Inflammatory macrophage treated with lipopolysaccharide for 4 hours (primary cell): Measurements from ENCODE around the gene FCN3.

ENCODE experiments used
- DNase-seq: peaks from one replicate; pipeline ENCODE4 v3.0.0-alpha.2; 2020

The FCN3 gene

DNA sequence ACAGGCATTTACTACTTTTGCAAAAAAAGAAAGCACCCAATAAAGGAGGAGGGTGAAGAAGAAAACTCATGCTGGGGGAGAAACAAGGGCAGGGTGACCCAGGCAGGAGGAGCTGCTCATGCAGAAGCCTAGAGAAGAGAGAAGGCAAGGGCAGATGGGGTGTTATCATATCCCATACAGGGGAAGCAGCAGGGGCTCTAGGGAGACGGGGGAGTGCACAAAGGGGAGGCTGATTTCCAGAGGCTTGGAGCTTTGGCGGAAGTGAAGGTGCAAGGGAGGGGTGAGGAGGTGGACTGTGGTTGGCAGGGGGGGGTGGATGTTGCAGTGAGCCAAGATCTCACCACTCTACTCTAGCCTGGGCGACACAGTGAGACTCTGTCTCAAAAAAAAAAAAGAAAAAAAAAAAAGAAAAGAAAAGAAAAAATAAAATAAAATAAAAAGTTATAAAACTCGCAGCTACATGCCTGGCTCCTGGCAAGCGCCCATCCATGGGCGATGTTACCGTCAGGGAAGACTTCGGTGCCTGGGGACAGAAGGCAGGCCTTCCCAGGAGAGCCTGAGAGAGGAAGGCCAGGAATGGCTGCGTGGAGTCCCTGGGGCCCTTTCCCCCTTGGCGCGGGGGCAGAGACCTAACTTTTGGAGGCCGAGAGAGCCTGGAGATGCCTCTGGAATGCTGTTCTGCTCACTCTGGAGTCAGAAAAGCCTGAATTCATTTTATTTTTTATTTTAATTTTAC is 3.3 kb upstream of the FCN3 start:
- DNase-seq, result no peak

DNA sequence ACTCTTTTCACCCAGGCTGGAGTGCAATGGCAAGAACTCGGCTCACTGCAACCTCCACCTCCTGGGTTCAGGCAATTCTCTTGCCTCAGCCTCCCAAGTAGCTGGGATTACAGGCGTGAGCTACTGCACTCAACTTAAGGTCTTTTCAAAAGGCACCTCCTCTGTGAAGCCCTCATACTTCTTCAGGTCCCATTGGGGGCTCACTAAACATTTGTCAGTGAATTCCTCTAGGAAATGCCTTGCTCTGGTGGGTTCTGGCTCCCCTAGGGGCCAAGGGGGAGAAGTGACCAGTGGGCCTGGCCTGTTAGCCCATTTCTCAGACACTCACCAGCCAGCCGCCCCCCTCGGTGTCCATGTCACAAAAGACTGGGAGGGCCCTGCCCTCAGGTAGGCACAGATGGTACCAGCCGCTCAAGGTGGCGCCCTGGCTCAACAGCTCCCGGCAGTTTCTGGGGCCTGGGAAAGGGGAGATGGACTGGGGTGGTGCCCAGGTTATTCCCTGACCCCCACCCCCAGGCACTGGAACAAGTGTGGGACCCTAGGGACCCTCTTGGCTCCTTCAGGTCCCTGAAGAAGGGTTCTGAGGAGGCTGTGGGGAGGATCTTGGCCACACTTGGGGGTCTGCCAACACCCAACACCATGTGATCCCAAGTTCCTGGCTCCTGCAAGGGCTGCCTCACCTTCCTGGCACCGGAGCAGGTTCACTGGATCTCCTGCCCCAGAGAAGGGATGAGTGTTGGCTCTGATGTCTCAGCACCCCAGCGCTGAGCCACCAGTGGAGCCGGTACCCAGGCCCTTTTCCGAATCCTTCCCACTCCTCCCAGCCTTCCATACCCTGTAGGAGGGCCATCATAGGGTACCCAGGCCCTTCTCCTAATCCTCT is 1.6 kb downstream of the FCN3 start:
- DNase-seq, result no peak

DNA sequence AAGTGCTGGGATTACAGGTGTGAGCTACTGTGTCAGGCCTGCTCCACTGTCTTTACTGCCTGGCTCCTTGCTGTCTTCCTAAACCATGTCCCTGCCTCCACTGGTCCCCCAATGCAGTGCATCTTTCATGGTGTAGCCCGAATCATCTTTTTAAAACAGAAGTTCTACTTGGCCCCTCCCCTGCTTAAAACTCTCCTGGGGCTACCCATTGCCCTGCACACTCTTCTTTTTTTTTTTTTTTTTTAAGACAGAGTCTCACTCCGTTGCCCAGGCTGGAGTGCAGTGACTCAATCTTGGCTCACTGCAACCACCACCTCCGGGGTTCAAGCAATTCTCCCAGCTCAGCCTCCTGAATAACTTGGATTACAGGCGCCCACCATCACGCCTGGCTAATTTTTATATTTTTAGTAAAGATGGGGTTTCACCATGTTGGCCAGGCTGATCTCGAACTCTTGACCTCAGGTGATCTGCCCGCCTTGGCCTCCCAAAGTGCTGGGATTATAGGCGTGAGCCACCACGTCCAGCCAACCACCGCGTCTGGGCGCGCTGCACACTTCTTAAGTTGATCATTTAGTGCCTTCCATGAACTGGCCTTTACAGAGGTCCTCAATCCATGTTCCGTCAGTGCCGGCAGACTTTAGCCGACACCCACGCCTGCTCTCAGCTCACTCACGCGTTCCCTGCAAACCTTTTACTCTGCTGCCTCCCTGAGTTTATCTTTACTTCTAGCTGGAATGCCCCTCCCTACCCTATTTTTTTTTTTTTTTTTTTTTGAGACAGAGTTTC is 2.4 kb downstream of the FCN3 start:
- no peak for DNase-seq

DNA sequence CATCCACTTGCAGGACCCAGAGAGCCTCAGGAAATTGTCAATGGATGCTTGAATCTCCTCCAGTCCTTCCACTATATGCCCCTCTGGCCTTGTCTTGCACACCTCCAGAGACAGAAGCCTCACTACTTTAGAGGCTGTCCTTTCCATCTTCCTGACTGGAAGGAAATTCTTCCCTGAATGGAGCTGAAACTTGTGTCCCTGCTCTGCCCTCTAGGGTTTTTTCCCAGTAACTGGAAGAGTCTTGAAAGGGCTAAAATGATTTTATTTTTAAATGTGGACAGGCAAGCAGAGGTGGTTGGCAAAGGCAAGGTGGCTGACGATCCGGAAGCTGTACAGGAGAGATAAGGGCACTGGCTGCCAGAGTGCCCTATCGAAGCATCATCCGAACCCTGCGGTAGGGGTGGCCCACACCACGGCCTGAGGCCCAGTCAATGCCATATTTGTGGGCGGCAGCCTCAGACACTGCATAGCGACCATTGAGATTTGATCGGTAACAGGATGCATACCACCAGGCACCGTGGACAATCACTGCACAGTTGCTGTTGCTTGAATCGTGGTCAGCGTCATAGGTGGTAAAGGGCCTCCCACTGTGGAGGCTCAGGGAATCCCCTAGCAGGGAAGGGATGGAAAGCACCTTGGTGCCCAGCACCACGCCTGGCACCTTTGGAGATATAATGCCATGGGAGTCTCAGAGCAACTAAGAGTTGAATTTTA is 5.6 kb downstream of the FCN3 start:
- DNase-seq, result no peak

DNA sequence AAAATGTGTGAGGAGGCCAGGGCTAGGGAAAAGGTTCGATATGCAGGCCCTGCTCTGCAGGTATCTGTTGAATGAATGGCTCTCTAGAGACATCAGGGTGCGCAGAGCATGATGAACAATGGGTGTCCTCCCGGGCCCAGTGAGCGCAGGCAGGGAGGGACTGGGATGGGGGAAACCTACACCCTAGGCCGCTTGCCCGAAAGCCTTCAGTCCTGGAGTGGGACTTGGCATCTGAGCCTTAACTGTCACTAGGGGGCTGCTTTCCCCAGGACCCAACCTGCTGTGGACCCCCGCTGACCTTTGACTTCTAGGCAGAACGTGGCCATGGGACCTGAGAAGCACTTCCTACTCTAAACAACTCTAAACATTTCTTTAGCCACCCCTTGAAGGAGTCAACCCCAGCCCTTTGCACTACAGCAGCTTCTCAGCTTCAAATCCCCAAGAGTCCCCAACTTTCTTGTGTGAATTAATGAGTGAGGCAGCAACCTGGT is 7.4 kb downstream of the FCN3 start:
- no peak for DNase-seq

DNA sequence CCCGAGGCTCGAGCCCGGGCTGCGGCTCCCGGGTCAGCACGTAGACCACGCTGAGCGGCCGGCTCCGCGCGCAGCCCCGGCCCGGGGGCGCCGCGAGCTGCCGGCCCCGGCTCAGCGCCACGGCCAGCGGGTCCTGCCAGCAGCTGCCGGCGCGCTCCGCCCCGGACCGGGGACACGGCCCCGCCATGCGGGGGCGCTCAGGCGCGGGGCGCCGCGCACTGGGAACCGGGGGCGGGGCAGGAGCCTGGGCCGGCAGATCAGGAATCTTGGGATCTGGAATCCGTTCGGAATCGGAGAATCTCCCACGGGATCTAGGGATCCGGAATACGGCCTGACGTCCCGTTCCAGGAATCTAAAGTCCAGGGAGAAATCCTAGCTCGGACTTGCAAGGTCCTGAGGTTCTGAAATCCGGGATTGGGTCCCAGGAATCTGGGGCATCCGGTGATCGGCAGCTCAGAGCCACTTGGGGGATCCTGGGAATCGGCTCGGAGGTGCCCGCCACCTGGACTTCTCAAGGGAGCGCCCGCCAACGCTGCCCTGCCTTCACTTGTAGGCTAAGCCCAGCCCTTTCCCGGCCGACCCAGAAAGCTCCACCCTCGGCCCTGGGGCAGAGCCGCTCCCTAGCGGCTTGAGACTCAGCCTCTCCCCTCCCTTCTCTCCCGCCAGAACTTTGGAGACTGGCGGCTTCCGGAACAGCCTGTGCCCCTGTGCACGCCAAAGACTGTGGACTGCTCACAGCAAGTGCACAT is 8.0 kb downstream of the FCN3 start, which contains the start of gene MAP3K6:
Gene MAP3K6, minus strand, starts transcription at position 551 of the 749 bp plus-strand sequence. Its CDS starts 364 bp downstream, at position 187.
- peak; percentile 69 for DNase-seq

DNA sequence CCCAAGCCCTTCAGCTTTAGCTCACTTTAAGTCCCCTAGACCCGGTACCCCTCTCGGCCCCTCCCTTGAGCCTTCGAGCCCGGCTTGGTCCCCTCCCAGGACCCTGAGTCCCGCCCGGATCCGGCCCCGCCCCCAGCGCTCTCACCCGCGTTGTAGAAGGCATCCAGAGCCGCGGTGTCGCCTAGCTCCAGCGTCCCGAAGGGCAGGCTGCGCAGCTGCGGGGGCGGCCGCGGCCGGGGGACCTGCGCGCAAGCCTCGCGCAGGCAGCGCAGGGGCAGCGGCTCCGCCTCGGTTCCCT is 8.6 kb downstream of the FCN3 start:
- DNase-seq, result peak; percentile 73

DNA sequence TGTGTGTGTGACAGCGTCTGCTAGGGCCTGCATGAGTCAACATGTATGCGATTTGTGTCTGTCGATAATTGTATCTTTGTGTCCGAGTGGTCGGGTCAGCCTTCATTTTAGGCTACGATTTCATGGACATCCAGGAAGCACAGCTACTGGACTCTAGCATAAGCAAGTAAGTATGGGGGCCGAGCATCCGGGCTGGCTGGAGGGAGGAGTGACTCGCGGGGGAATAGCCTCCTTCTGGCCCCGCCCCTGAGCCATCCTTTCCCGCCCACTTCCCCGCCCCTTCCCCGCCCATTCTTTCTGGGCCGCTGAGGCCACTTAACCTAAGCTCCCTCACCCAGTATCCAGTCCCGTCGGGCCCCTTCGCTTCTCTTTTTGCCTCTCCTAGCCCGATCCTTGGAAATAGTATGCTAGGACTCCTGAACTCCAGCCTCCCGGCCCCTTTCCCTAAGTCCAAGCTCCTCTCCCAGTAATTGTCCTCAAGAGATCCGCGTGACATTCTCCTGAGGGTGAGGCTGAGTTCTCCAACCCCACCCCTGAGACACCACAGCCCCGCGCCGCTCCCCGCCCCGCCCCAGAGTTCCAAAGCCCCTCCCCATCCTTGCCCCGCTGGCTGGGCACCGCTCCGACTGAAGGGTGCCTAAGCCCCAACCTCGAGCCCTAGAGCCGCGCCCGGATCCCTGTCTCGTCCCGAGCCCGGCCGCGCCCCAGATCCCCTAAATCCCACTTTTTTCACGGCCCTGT is 9.1 kb downstream of the FCN3 start:
- peak; percentile 82 for DNase-seq

DNA sequence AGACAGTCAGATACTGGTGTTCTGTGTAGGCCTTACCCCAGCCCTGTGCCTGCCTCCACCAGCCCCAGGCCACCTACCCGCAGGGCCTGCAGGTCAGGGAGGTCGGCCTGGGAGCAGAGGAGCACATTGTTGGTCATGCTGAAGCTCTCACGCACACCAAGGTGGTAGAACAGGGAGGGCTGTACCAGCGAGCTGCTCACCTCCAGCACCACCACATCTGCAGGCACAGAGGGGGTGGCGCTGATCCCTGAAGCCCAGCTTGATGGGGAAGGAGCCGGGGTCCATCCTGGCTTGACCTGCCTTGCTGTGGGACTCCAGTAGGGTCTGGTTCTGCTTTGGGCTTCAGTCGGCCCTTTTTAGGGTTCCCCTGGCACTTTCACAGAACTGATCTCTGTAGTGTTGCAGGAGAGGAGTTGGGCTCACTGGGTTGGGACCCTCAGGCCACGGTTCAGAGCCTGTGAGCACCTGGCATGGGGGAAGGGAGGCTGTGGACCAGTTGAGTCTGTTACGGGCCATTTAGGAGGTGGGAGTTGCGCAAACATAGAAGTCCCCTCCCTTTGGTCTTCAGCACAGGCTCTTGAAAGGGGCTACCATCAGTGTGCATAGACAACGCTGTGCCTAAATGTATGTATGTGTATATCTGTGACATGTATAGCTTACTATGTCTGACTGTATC is 9.8 kb downstream of the FCN3 start:
- no peak for DNase-seq

DNA sequence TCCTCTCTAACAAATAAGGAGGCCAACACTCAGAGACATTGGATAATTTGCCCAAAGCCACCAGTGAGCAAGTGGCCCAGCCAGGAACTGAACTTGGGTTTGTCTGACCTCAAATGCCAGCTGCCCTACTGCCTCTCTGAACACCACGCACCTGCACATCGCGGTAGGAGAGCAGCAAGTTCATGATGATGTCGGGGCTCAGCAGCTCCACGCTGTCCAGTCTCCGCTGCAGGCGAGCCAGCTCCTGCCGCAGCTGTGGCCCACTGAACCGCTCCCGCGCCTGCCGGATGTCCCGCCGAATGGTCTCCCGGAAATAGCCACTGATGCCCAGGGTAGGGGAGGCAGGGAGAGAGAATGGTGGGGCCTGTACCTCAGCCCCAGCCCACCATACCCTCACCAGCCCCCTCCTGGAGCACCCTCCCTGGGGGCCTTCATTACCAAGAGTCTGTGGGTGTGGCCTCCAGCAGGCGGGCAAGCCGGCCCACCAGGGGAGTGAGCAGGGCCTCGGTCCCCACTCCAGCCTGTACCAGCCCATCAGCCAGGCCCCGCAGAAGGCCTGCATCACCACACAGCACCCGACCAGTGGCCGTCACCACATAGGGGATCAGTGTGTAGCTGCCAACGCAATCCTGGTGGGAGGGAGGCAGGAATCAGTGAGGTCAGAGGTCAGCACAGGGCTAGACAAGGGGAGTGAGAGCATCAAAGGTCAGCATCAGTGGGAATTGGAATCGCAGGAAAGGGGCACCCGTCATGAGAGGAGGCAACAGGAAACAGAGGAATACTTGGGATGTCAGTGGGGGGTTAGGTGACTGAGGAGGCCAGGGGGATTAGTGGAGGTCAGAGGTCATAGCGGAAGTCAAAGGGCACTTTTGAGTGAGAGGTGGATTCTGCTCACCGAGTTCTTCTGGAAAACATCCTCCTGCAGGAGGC is 10.6 kb downstream of the FCN3 start:
- no peak for DNase-seq

DNA sequence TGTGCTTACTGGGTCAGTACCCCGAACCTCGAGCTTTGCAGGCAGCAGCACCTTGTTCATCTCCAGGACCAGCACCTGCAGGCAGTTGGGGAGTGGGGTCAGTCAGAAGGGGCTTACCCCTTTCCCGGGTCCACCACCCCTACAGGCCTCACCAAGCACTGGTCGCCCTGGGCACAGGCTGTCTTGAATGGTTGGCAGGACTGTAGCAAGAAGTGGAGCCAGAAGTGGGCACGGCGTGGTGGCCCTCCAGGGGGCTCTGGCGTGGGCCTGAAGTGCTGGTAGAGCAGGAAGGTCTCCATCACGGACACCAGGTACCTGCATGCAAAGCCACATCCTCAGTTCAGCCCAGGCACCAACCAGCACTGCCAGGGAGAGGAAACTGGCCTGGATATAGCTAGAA is 13.1 kb downstream of the FCN3 start:
- no peak for DNase-seq

DNA sequence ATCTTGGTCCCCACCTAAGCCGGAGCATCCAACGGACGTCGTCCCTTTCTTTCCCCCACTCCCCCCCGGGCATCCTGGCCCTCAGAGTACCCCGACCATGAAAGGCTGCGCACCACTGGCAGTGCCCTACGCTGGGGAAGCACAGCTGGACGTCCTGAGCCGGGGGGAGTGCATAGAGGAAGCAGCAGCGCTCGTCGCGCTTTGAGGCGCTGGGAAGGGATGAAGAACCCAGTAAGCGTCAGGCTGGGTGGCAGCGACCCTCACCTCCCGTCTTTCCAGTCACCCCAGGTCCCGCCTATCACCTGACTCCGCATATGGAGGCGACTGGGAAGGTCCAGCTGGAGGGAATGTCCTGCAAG is 13.6 kb downstream of the FCN3 start:
- DNase-seq, result no peak

DNA sequence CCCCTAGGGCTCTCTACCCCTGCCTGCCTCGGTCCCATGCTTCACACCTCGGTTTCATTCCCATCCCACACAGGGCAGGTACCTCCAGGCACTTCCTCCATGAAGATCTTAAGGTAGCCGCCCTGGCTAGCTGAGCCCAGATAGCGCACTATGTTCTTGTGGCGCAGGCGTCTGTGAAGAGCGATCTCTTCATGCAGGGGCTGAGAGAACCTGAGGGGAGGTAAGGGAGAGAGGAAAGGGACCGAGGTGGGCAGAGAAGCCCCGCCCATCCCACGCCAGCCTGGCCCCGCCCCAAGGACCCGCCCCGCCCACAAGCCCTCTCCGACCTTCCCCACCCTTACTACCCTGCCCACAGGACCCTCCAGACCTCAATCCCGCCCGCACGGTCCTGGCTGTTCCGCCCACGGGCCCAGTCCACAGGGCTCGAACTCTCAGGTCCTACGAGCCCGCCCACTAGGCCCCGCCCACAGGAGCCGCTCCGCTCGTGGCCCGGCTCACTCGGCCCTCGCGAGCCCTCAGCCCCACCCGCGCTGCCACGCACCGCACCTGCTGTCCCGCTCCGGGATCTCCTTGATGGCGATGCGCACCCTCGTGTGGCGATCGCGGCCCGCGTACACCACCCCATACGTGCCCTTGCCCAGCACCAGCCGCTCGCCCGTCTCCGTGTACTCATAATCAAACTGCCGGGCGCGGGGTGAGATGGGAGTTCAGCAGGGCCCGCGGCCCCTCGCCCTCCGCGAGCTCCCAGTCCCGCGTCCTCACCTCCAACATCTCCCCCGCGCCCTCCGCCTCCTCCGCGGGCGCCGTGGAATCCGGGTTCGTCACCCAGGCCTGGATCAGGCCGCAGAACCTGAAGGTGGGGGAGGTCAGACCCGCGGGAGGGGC is 14.2 kb downstream of the FCN3 start:
- DNase-seq, result no peak

DNA sequence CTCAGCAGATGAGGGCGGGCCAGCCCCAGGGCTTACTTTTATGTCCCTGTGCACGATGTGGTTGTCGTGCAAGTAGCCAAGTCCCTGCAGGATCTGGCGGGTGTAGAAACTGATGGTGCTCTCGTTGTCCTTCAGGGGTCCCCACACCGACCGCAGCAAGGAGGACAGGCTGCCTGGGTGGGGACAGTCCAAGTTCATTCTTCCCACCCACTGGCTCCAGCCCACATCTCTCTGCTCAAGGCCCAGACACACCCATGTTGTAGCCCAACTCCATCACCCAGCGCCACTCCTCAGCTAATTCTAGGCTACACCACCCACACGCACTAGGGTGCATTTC is 14.8 kb downstream of the FCN3 start:
- no peak for DNase-seq

DNA sequence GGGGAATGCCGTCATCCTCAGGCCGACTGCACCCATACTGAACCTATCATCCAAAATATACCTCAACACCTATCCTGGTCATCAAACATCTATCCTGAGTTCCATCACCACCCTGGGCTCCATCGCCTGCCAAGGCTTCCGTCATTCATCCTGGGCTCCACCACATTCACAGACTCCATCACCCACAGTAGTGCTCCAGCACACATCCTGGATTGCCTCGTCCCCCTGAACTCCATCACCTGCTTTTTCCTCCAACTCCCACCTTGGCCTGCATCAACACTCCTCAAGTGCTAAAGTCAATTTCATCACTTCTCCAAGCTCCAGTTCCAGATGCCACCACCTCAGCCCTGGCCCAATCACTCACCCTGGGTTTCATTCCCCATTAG is 15.7 kb downstream of the FCN3 start:
- DNase-seq, result no peak

DNA sequence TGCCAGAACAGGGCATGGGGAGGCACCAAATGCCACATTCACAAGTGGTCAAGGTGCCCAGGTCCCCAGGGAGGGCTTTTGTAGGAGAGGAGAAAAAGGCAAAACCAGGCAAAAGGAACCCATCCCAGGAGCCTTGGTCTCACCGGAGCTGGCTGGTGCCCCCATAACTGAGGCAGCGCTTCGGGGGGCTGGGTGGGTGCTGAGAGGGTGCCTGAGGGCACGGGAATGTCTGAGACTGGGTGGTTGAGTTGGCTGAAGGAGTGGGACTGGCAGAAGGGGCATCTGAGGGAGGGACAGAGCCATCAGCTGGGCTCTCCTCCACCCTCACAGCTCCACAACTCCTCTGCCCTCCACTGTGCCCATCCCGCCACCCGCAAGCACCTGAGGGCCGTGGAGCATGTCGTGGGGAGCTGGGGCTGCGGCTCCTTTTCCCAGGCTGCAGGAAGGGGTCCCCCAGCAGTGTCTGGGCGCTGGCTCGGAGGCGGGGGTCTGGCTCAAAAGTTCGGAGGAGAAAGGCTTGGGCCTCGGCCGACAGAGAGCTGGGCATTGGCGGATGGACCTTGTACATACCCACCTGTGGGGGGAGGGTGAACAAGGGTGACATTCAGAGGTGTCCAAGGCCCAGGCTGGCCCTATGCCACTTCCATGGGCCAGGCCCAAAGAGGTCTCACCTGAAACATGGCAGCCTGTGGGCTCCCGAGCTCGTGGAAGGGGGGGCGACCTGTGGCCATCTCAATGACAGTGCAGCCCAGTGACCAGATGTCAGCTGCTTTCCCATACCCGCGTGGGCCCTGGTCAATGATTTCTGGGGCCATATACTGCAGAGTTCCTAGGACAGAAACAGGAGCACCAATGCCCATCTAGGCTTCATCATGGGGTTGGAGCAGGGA is 16.3 kb downstream of the FCN3 start:
- DNase-seq, result no peak

DNA sequence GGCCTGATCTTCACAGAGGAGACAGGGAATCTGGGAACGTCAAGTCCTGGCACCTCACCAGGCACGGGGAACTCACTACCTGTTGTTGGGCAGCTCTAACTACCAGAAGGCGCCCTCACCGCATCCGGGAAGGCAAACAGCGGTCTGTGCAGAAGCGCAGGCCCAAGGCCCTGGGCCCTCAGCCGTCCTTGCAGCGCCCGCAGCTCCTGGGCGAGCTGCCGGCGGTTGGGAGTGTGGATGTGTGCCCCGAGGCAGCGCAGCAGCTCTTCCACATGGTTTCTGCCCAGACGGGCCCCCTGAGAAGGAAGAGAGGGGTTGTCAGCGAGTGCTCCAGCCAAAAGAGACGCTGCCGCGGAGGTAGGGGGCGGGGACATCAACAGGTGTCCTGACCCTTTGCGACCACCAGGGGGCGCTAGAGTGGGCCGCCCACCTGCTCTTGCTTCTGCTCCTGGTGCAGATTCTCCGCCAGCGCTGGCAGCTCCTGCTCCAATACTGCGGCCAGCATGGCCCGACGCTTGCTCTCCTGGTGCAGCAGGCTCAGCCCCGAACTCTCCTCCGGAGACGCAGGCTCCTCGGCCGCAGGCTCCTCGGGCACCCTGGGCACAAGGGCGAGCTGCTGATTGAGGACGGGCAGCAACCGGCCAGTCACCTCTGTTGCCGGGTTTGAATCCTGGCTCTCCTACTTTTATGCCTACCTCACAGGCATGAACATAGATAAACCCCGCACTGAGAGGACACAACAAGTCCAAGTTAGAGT is 17.2 kb downstream of the FCN3 start:
- DNase-seq, result peak; percentile 62
